HEK293T (cell line): ENCODE results near the gene PTPRM.

Source experiments
- CTCF ChIA-PET: fragments of 350-600 bp; formaldehyde crosslinking; extraction: SDS; loops from one replicate; lab custom pipeline; 2021; ENCODE audit warnings: antibody characterized with exemption, inconsistent platforms; lab: Yijun Ruan, JAX
- POLR2A ChIA-PET: fragments of 350-600 bp; formaldehyde crosslinking; extraction: SDS; loops from one replicate; lab custom pipeline; 2020; ENCODE audit warnings: antibody characterized with exemption, inconsistent platforms; lab: Yijun Ruan, JAX
- DNase-seq: peaks from one replicate; pipeline ENCODE4 v3.0.0; 2012; ENCODE audit warnings: mixed read lengths; ENCODE audit errors: extremely low spot score
- ARNT ChIP-seq: fragments of 450-650 bp; IDR thresholded peaks from 2 replicates; pipeline ENCODE4 v1.6.1; 2017; ENCODE audit warnings: mild to moderate bottlenecking
- BHLHE40 ChIP-seq: fragments of 450-650 bp; IDR thresholded peaks from 2 replicates; pipeline ENCODE4 v1.6.1; 2016; ENCODE audit warnings: mild to moderate bottlenecking, moderate library complexity, borderline replicate concordance
- CTBP1 ChIP-seq: fragments of 450-650 bp; IDR thresholded peaks from 2 replicates; pipeline ENCODE4 v1.6.1; 2016; ENCODE audit warnings: borderline replicate concordance
- ELF4 ChIP-seq: fragments of 450-650 bp; IDR thresholded peaks from 2 replicates; pipeline ENCODE4 v1.6.1; 2017; ENCODE audit warnings: antibody characterized with exemption
- FOXA1 ChIP-seq: fragments of 450-650 bp; IDR thresholded peaks from 2 replicates; pipeline ENCODE4 v1.6.1; 2016; ENCODE audit warnings: mild to moderate bottlenecking
- FOXK2 ChIP-seq: fragments of 450-650 bp; IDR thresholded peaks from 2 replicates; pipeline ENCODE4 v1.6.1; 2016; ENCODE audit warnings: mild to moderate bottlenecking
- FOXM1 ChIP-seq: fragments of 450-650 bp; IDR thresholded peaks from 2 replicates; pipeline ENCODE4 v1.6.1; 2017; ENCODE audit warnings: mild to moderate bottlenecking, borderline replicate concordance
- HDGF ChIP-seq: fragments of 450-650 bp; IDR thresholded peaks from 2 replicates; pipeline ENCODE4 v1.6.1; 2017; ENCODE audit warnings: antibody characterized with exemption, borderline replicate concordance
- L3MBTL2 ChIP-seq: fragments of 450-650 bp; conservative IDR thresholded peaks from 2 replicates; pipeline ENCODE4 v1.6.1; 2016; ENCODE audit warnings: mild to moderate bottlenecking
- LEF1 ChIP-seq: fragments of 450-650 bp; IDR thresholded peaks from 2 replicates; pipeline ENCODE4 v1.6.1; 2017; ENCODE audit warnings: mild to moderate bottlenecking, borderline replicate concordance
- NFRKB ChIP-seq: fragments of 450-650 bp; IDR thresholded peaks from 2 replicates; pipeline ENCODE4 v1.6.1; 2016; ENCODE audit warnings: mild to moderate bottlenecking, moderate library complexity
- PKNOX1 ChIP-seq: fragments of 450-650 bp; IDR thresholded peaks from 2 replicates; pipeline ENCODE4 v1.6.1; 2016
- SP1 ChIP-seq: fragments of 450-650 bp; IDR thresholded peaks from 2 replicates; pipeline ENCODE4 v1.6.1; 2017
- SUZ12 ChIP-seq: fragments of 450-650 bp; IDR thresholded peaks from 2 replicates; pipeline ENCODE4 v1.6.1; 2016; ENCODE audit warnings: mild to moderate bottlenecking
- TARDBP ChIP-seq: fragments of 450-650 bp; IDR thresholded peaks from 2 replicates; pipeline ENCODE4 v1.6.1; 2016
- ZNF384 ChIP-seq: fragments of 450-650 bp; IDR thresholded peaks from 2 replicates; pipeline ENCODE4 v1.6.1; 2016

The PTPRM gene

GRCh38 chr18:8197499-8197898 lies 630.4 kb downstream of the PTPRM start:
- ChIA-PET POLR2A (no interaction called here), CTCF (no interaction called here)
- TF ChIP-seq FOXM1 (no peak), ELF4 (no peak), LEF1 (no peak), FOXK2 (no peak), CTBP1 (no peak), ARNT (no peak), BHLHE40 (no peak), L3MBTL2 (no peak), ZNF384 (no peak)
- DNase-seq, result no peak

DNA sequence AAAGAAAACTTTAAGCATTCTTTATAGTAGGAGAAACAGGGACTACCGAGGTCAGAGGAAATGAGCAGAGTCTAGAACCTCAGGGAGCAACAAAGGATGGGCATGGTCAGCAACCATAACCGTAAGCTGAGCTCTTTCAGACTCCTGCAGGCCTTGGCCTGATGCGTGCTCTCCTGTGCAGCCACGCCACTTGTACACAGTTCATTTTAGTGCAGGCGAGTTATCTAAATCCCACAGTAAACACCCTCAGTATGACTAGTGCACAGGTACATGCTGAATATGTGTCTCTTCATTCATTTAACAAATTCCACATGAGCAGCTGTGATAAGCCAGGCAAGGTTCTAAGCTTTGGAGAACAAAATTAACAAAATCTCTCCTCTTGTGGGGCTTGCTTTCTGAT lies 640.9 kb downstream of the PTPRM start:
- ChIA-PET POLR2A (no interaction called here), CTCF (no interaction called here)
- no peak for TF ChIP-seq ELF4
- TF ChIP-seq HDGF, result no peak
- no peak for TF ChIP-seq ZNF384
- no peak for TF ChIP-seq CTBP1
- no peak for TF ChIP-seq TARDBP
- TF ChIP-seq LEF1, result no peak
- no peak for TF ChIP-seq FOXA1
- no peak for TF ChIP-seq FOXK2
- TF ChIP-seq SUZ12, result no peak

GRCh38 chr18:8208716-8209115 lies 641.6 kb downstream of the PTPRM start:
- ChIA-PET POLR2A (no interaction called here), CTCF (no interaction called here)
- no peak for TF ChIP-seq FOXA1
- TF ChIP-seq L3MBTL2, result no peak
- no peak for TF ChIP-seq SUZ12
- DNase-seq, result no peak

More for the DNA sequence above, 640.9 kb downstream of the PTPRM start:
- no peak for DNase-seq

GRCh38 chr18:8212896-8213780 lies 646.0 kb downstream of the PTPRM start:
- POLR2A ChIA-PET, result no interaction called here
- DNase-seq, result no peak

GRCh38 chr18:8215741-8216140 lies 648.6 kb downstream of the PTPRM start:
- ChIA-PET POLR2A (no interaction called here), CTCF (no interaction called here)

More at GRCh38 chr18:8212896-8213780, 646.0 kb downstream of the PTPRM start:
- peak; percentile 38; the same call in 1 of the 2 replicates for TF ChIP-seq PKNOX1
- TF ChIP-seq CTBP1, result no peak
- TF ChIP-seq LEF1, result no peak
- TF ChIP-seq ELF4, result no peak
- no peak for TF ChIP-seq BHLHE40
- no peak for TF ChIP-seq HDGF
- TF ChIP-seq FOXA1, result no peak
- CTCF ChIA-PET, result no interaction called here

DNA sequence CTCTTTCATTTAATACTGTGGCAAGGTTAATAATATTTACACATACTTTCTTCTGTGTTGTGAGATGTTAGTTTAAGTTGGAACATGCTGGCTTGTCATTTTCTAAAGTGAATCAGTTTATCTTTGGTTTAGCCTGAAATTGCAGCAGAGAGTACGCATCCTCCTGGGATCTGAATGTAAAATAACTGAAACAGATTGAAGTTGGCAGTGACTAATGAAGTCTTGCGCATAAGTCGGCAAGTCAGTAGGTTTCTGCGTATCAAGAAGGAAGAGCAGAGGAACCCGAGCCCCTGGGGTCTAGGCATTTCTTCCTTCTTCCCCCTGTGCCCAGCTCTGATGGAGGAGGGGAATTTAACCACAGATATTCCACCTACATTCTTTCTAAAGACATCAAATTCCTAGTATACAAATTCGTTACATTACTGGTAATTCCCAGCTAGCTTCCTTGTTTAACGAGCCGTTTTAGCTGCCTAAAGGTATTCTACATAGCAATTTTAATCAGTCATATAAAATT lies 650.0 kb downstream of the PTPRM start:
- TF ChIP-seq FOXK2 (no peak), ARNT (no peak), BHLHE40 (no peak), ELF4 (no peak), HDGF (no peak)
- POLR2A ChIA-PET, result no interaction called here
- CTCF ChIA-PET, result no interaction called here
- no peak for DNase-seq

More at GRCh38 chr18:8215741-8216140, 648.6 kb downstream of the PTPRM start:
- TF ChIP-seq L3MBTL2 (no peak), LEF1 (no peak), CTBP1 (no peak), SUZ12 (no peak), NFRKB (no peak), SP1 (no peak), BHLHE40 (no peak), PKNOX1 (no peak), ZNF384 (no peak), FOXM1 (no peak), ELF4 (no peak), HDGF (no peak), FOXK2 (no peak)
- DNase-seq, result no peak

- ChIA-PET POLR2A (no interaction called here), CTCF (no interaction called here)
- TF ChIP-seq TARDBP (no peak), ZNF384 (no peak), NFRKB (no peak), L3MBTL2 (no peak), ELF4 (no peak), SP1 (no peak), FOXK2 (no peak), HDGF (no peak), CTBP1 (no peak), FOXM1 (no peak), BHLHE40 (no peak), SUZ12 (no peak), PKNOX1 (no peak), LEF1 (no peak), FOXA1 (no peak), ARNT (no peak)
- DNase-seq, result no peak
These were observed 651.1 kb downstream of the PTPRM start for GRCh38 chr18:8218197-8218596.
